HEK293 (cell line): ENCODE results near the gene TSNAX.
A peak's percentile ranks its signal among the peaks of the same experiment; 100 is the strongest.

ENCODE experiments used
- CTCF ChIA-PET: fragments of 350-600 bp; formaldehyde crosslinking; extraction: SDS; loops from one replicate; lab custom pipeline; 2021; ENCODE audit warnings: antibody characterized with exemption; lab: Yijun Ruan, JAX
- POLR2A ChIA-PET: fragments of 300-600 bp; formaldehyde crosslinking; extraction: SDS; loops from one replicate; lab custom pipeline; 2020; ENCODE audit warnings: antibody characterized with exemption, inconsistent platforms; lab: Yijun Ruan, JAX
- H3K27ac ChIP-seq: fragments of 200-500 bp; sonication (Bioruptor generic); 2 replicates; pipeline ENCODE4 v1.5.1; 2014; ENCODE audit warnings: low read depth, low read length, control low read depth, inconsistent platforms; ENCODE audit errors: extremely low read depth
- H3K36me3 ChIP-seq, 2 experiments: fragments of 200-500 bp in 1 of 2; sonication (Bioruptor generic) in 1 of 2; 1 replicate in 1 of 2; 2 replicates in 1 of 2; pipeline ENCODE4 v1.5.1; 2014 to 2017; ENCODE audit warnings: inconsistent platforms in 2 of 2, low read length in 2 of 2; ENCODE audit not compliant: control insufficient read depth in 2 of 2, insufficient read depth in 1 of 2
- H3K4me1 ChIP-seq: fragments of 200-500 bp; sonication (Bioruptor generic); 2 replicates; pipeline ENCODE4 v1.5.1; 2014; ENCODE audit warnings: mild to moderate bottlenecking, low read length, inconsistent platforms; ENCODE audit not compliant: control insufficient read depth, insufficient read depth
- H3K4me3 ChIP-seq: 2 replicates; pipeline ENCODE4 v1.5.1; 2011; ENCODE audit warnings: low read depth, mild to moderate bottlenecking, control low read depth, low read length, moderate library complexity
- H3K9me3 ChIP-seq: fragments of 200-500 bp; sonication (Bioruptor generic); 2 replicates; pipeline ENCODE4 v1.5.1; 2014; ENCODE audit warnings: low read depth, low read length, inconsistent platforms; ENCODE audit not compliant: control insufficient read depth, insufficient read depth
- GLIS2 ChIP-seq: fragments of 450-650 bp; formaldehyde crosslinking; IDR thresholded peaks from 2 replicates; pipeline ENCODE4 v1.5.1; 2016; ENCODE audit warnings: missing biosample characterization, missing genetic modification characterization
- HOXD13 ChIP-seq: sonication (generic); formaldehyde crosslinking; IDR thresholded peaks from 2 replicates; pipeline ENCODE4 v1.8.0; 2022; ENCODE audit warnings: missing genetic modification reagents, borderline replicate concordance
- KLF16 ChIP-seq: fragments of 450-650 bp; formaldehyde crosslinking; IDR thresholded peaks from 2 replicates; pipeline ENCODE4 v1.5.1; 2017; ENCODE audit warnings: missing biosample characterization, missing genetic modification characterization
- SETDB1 ChIP-seq: IDR thresholded peaks from one replicate; pipeline ENCODE4 v1.6.1; 2017; ENCODE audit warnings: mild to moderate bottlenecking, low read length, moderate library complexity, mixed read lengths; ENCODE audit not compliant: insufficient read length
- TRIM28 ChIP-seq: IDR thresholded peaks from 2 replicates; pipeline ENCODE4 v1.6.1; 2011; ENCODE audit warnings: low read length, control low read depth, borderline replicate concordance
- ZNF175 ChIP-seq: fragments of 450-650 bp; formaldehyde crosslinking; IDR thresholded peaks from 2 replicates; pipeline ENCODE4 v1.5.1; 2016; ENCODE audit warnings: missing biosample characterization, missing genetic modification characterization
- ZNF23 ChIP-seq: fragments of 450-650 bp; formaldehyde crosslinking; IDR thresholded peaks from 2 replicates; pipeline ENCODE4 v1.5.1; 2016; ENCODE audit warnings: missing biosample characterization, missing genetic modification characterization, borderline replicate concordance
- ZNF571 ChIP-seq: fragments of 450-650 bp; formaldehyde crosslinking; IDR thresholded peaks from 2 replicates; pipeline ENCODE4 v1.5.0; 2017; ENCODE audit warnings: missing biosample characterization, missing genetic modification characterization
- ZNF610 ChIP-seq: fragments of 450-650 bp; formaldehyde crosslinking; IDR thresholded peaks from 2 replicates; pipeline ENCODE4 v1.5.1; 2016; ENCODE audit warnings: missing biosample characterization, missing genetic modification characterization, borderline replicate concordance
- ZNF654 ChIP-seq: fragments of 450-650 bp; formaldehyde crosslinking; IDR thresholded peaks from 2 replicates; pipeline ENCODE4 v1.5.1; 2016; ENCODE audit warnings: low read depth, missing biosample characterization, missing genetic modification characterization
- ZNF670 ChIP-seq: fragments of 450-650 bp; formaldehyde crosslinking; IDR thresholded peaks from 2 replicates; pipeline ENCODE4 v1.5.1; 2016; ENCODE audit warnings: missing biosample characterization, missing genetic modification characterization, low read depth
- ZNF677 ChIP-seq: fragments of 450-650 bp; IDR thresholded peaks from 2 replicates; pipeline ENCODE4 v1.5.0; 2018; ENCODE audit warnings: missing biosample characterization, mild to moderate bottlenecking, missing genetic modification characterization, moderate library complexity
- ZSCAN16 ChIP-seq: fragments of 450-650 bp; formaldehyde crosslinking; IDR thresholded peaks from 2 replicates; pipeline ENCODE4 v1.5.1; 2016; ENCODE audit warnings: missing biosample characterization, missing genetic modification characterization
- ZSCAN23 ChIP-seq: fragments of 450-650 bp; formaldehyde crosslinking; IDR thresholded peaks from 2 replicates; pipeline ENCODE4 v1.5.1; 2016; ENCODE audit warnings: missing biosample characterization, missing genetic modification characterization
- TF ChIP-seq, protein P1 (sequence below): fragments of 450-650 bp; formaldehyde crosslinking; IDR thresholded peaks from 2 replicates; pipeline ENCODE4 v1.5.1; 2016; ENCODE audit warnings: missing biosample characterization, missing genetic modification characterization
- TF ChIP-seq, protein P2 (sequence below): fragments of 450-650 bp; formaldehyde crosslinking; IDR thresholded peaks from 2 replicates; pipeline ENCODE4 v1.5.1; 2016; ENCODE audit warnings: missing biosample characterization, missing genetic modification characterization
- TF ChIP-seq, protein P3 (sequence below): fragments of 450-650 bp; IDR thresholded peaks from 2 replicates; pipeline ENCODE4 v1.5.1; 2018; ENCODE audit warnings: missing biosample characterization, mild to moderate bottlenecking, missing genetic modification characterization
- TF ChIP-seq, protein P4 (sequence below): fragments of 450-650 bp; formaldehyde crosslinking; IDR thresholded peaks from 2 replicates; pipeline ENCODE4 v1.5.1; 2017; ENCODE audit warnings: missing biosample characterization, missing genetic modification characterization
- TF ChIP-seq, protein P5 (sequence below): fragments of 450-650 bp; formaldehyde crosslinking; IDR thresholded peaks from 2 replicates; pipeline ENCODE4; 2016; ENCODE audit warnings: missing biosample characterization, missing genetic modification characterization
- TF ChIP-seq, protein P6 (sequence below): fragments of 450-650 bp; formaldehyde crosslinking; IDR thresholded peaks from 2 replicates; pipeline ENCODE4 v1.5.1; 2016; ENCODE audit warnings: missing biosample characterization, missing genetic modification characterization
- TF ChIP-seq, protein P7 (sequence below): fragments of 450-650 bp; formaldehyde crosslinking; conservative IDR thresholded peaks from 2 replicates; pipeline ENCODE4 v1.5.1; 2016; ENCODE audit warnings: low read depth, missing biosample characterization, missing genetic modification characterization
- TF ChIP-seq, protein P8 (sequence below): fragments of 450-650 bp; formaldehyde crosslinking; IDR thresholded peaks from 2 replicates; pipeline ENCODE4 v1.5.1; 2016; ENCODE audit warnings: missing biosample characterization, missing genetic modification characterization

The TSNAX gene

DNA sequence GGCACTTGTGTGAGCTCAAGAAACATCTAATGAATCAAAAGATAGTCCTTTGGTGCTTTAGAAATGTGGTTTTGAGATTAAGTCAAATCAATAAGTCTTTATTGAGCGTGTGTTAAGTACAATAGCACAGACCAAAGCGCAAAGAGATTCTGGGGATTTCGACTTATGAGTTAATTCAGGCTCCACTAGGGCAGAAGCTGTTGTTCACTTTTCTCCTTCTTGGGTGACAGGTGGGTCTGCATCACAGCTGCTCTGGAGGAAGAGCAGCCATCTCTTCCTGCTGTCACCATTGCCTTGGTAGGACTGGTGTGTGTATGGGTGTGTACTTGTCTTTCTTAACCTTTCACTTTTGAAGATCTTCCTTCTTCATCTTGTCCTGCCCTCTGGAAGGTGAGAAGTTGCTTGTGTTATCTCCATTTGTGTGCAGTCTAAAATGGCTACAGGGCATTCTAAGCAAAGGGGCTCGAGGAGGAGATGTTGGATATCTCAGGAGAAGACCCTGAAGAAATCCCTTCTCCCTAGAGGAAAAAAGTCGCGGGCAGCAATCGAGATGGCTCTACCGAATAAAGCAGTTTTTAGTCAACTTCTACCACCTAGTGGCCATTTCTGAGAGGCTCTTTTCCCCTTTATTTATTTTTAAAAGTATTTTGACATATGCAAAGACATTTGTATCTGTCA, 75.3 kb downstream of the TSNAX start:
- ChIA-PET CTCF (interaction anchor here (0.6 to 6.1 kb wide), 16 partner anchors 8 to 367 kb away, joined by 3 to 50 read pairs (median 4); no protein-coding TSS in a partner anchor), POLR2A (interaction anchor here (0.6 kb wide), 1 partner anchor 184 kb away, joined by 3 read pairs; no protein-coding TSS in a partner anchor)
- peak overlapping the region; percentile 42 for H3K4me3 ChIP-seq
- peaks cover 26% of the 10 kb centered on the region; the same call in 1 of the 2 replicates for H3K4me1 ChIP-seq
- H3K27ac ChIP-seq: no peak overlapping the region; the same call in 1 of the 2 replicates
- no peaks in the 10 kb centered on the region for H3K9me3 ChIP-seq
- no peaks in the 10 kb centered on the region for H3K36me3 ChIP-seq
- TF ChIP-seq, protein P1, sequence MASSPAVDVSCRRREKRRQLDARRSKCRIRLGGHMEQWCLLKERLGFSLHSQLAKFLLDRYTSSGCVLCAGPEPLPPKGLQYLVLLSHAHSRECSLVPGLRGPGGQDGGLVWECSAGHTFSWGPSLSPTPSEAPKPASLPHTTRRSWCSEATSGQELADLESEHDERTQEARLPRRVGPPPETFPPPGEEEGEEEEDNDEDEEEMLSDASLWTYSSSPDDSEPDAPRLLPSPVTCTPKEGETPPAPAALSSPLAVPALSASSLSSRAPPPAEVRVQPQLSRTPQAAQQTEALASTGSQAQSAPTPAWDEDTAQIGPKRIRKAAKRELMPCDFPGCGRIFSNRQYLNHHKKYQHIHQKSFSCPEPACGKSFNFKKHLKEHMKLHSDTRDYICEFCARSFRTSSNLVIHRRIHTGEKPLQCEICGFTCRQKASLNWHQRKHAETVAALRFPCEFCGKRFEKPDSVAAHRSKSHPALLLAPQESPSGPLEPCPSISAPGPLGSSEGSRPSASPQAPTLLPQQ (tag by site-specific recombination): no peak; the same call in 1 of the 2 replicates
- TF ChIP-seq KLF16 (tag by site-specific recombination) (no peak), ZNF23 (no peak), SETDB1 (no peak), ZNF670 (tag by site-specific recombination) (no peak), HOXD13 (no peak), ZNF175 (tag by site-specific recombination) (no peak), ZNF571 (tag by site-specific recombination) (no peak), ZNF610 (tag by site-specific recombination) (no peak), TRIM28 (peak; percentile 72; the same call in 1 of the 2 replicates), ZNF677 (tag by site-specific recombination) (no peak), ZSCAN23 (no peak), ZNF654 (tag by site-specific recombination) (peak; percentile 98), ZSCAN16 (no peak), GLIS2 (tag by site-specific recombination) (no peak)
- TF ChIP-seq, protein P2, sequence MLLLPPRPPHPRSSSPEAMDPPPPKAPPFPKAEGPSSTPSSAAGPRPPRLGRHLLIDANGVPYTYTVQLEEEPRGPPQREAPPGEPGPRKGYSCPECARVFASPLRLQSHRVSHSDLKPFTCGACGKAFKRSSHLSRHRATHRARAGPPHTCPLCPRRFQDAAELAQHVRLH (tag by site-specific recombination): no peak
- TF ChIP-seq, protein P3, sequence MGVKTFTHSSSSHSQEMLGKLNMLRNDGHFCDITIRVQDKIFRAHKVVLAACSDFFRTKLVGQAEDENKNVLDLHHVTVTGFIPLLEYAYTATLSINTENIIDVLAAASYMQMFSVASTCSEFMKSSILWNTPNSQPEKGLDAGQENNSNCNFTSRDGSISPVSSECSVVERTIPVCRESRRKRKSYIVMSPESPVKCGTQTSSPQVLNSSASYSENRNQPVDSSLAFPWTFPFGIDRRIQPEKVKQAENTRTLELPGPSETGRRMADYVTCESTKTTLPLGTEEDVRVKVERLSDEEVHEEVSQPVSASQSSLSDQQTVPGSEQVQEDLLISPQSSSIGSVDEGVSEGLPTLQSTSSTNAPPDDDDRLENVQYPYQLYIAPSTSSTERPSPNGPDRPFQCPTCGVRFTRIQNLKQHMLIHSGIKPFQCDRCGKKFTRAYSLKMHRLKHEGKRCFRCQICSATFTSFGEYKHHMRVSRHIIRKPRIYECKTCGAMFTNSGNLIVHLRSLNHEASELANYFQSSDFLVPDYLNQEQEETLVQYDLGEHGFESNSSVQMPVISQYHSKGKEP (tag by site-specific recombination): peak; percentile 22; the same call in 1 of the 2 replicates
- TF ChIP-seq, protein P4, sequence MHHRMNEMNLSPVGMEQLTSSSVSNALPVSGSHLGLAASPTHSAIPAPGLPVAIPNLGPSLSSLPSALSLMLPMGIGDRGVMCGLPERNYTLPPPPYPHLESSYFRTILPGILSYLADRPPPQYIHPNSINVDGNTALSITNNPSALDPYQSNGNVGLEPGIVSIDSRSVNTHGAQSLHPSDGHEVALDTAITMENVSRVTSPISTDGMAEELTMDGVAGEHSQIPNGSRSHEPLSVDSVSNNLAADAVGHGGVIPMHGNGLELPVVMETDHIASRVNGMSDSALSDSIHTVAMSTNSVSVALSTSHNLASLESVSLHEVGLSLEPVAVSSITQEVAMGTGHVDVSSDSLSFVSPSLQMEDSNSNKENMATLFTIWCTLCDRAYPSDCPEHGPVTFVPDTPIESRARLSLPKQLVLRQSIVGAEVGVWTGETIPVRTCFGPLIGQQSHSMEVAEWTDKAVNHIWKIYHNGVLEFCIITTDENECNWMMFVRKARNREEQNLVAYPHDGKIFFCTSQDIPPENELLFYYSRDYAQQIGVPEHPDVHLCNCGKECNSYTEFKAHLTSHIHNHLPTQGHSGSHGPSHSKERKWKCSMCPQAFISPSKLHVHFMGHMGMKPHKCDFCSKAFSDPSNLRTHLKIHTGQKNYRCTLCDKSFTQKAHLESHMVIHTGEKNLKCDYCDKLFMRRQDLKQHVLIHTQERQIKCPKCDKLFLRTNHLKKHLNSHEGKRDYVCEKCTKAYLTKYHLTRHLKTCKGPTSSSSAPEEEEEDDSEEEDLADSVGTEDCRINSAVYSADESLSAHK: no peak
- TF ChIP-seq, protein P5, sequence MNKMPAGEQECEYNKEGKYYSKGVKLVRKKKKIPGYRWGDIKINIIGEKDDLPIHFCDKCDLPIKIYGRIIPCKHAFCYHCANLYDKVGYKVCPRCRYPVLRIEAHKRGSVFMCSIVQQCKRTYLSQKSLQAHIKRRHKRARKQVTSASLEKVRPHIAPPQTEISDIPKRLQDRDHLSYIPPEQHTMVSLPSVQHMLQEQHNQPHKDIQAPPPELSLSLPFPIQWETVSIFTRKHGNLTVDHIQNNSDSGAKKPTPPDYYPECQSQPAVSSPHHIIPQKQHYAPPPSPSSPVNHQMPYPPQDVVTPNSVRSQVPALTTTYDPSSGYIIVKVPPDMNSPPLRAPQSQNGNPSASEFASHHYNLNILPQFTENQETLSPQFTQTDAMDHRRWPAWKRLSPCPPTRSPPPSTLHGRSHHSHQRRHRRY (tag by site-specific recombination): no peak
- TF ChIP-seq, protein P6, sequence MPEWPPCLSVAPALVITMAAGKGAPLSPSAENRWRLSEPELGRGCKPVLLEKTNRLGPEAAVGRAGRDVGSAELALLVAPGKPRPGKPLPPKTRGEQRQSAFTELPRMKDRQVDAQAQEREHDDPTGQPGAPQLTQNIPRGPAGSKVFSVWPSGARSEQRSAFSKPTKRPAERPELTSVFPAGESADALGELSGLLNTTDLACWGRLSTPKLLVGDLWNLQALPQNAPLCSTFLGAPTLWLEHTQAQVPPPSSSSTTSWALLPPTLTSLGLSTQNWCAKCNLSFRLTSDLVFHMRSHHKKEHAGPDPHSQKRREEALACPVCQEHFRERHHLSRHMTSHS (tag by site-specific recombination): no peak
- TF ChIP-seq, protein P7, sequence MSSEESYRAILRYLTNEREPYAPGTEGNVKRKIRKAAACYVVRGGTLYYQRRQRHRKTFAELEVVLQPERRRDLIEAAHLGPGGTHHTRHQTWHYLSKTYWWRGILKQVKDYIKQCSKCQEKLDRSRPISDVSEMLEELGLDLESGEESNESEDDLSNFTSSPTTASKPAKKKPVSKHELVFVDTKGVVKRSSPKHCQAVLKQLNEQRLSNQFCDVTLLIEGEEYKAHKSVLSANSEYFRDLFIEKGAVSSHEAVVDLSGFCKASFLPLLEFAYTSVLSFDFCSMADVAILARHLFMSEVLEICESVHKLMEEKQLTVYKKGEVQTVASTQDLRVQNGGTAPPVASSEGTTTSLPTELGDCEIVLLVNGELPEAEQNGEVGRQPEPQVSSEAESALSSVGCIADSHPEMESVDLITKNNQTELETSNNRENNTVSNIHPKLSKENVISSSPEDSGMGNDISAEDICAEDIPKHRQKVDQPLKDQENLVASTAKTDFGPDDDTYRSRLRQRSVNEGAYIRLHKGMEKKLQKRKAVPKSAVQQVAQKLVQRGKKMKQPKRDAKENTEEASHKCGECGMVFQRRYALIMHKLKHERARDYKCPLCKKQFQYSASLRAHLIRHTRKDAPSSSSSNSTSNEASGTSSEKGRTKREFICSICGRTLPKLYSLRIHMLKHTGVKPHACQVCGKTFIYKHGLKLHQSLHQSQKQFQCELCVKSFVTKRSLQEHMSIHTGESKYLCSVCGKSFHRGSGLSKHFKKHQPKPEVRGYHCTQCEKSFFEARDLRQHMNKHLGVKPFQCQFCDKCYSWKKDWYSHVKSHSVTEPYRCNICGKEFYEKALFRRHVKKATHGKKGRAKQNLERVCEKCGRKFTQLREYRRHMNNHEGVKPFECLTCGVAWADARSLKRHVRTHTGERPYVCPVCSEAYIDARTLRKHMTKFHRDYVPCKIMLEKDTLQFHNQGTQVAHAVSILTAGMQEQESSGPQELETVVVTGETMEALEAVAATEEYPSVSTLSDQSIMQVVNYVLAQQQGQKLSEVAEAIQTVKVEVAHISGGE (tag by site-specific recombination): no peak
- TF ChIP-seq, protein P8, sequence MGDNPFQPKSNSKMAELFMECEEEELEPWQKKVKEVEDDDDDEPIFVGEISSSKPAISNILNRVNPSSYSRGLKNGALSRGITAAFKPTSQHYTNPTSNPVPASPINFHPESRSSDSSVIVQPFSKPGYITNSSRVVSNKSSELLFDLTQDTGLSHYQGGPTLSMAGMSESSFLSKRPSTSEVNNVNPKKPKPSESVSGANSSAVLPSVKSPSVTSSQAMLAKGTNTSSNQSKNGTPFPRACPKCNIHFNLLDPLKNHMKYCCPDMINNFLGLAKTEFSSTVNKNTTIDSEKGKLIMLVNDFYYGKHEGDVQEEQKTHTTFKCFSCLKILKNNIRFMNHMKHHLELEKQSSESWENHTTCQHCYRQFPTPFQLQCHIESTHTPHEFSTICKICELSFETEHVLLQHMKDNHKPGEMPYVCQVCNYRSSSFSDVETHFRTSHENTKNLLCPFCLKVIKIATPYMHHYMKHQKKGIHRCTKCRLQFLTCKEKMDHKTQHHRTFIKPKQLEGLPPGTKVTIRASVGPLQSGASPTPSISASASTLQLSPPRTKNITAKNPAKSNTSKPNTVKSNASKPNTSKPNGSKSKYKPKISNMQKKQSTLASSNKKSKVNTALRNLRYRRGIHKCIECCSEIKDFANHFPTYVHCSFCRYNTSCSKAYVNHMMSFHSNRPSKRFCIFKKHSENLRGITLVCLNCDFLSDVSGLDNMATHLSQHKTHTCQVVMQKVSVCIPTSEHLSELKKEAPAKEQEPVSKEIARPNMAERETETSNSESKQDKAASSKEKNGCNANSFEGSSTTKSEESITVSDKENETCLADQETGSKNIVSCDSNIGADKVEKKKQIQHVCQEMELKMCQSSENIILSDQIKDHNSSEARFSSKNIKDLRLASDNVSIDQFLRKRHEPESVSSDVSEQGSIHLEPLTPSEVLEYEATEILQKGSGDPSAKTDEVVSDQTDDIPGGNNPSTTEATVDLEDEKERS: no peak
